ENCODE data around the gene SLC34A3. TPM values are rescaled to one million over a fixed set of nuclear protein-coding genes. Genes with fewer than 3 reads are reported as not detected.

SLC34A3 gene
- total RNA-seq, 1 donor from 2014 or later, result not detected

GRCh38 chr9:137250329-137251193, 19.9 kb downstream of the SLC34A3 start:
- no peak overlapping the region for H3K27ac Mint-ChIP-seq (ENCODE audit: unreplicated experiment)
- no peaks in the 10 kb centered on the region for H3K36me3 Mint-ChIP-seq (ENCODE audit: unreplicated experiment)
- H3K27me3 Mint-ChIP-seq (ENCODE audit: unreplicated experiment), result no peaks in the 10 kb centered on the region
- H3K4me1 Mint-ChIP-seq (ENCODE audit: unreplicated experiment), result peaks cover 10% of the 10 kb centered on the region
- TF ChIP-seq CTCF (IDR thresholded peaks at IDR 0.05), result no peak
- H3K4me3 Mint-ChIP-seq (ENCODE audit: unreplicated experiment), result no peak overlapping the region
- no peak for DNase-seq (ENCODE audit: extremely low spot score, unreplicated experiment)
- no peaks in the 10 kb centered on the region for H3K9me3 Mint-ChIP-seq (ENCODE audit: unreplicated experiment)

- H3K36me3 Mint-ChIP-seq (ENCODE audit: unreplicated experiment), result no peaks in the 10 kb centered on the region
- H3K4me3 Mint-ChIP-seq (ENCODE audit: unreplicated experiment), result no peak within 1 kb of the TSS
- no peak for DNase-seq (ENCODE audit: extremely low spot score, unreplicated experiment)
- no peak within 1 kb of the TSS for H3K27ac Mint-ChIP-seq (ENCODE audit: unreplicated experiment)
- H3K9me3 Mint-ChIP-seq (ENCODE audit: unreplicated experiment), result no peaks in the 10 kb centered on the region
- TF ChIP-seq CTCF (IDR thresholded peaks at IDR 0.05), result no peak
- peaks cover 11% of the 10 kb centered on the region for H3K4me1 Mint-ChIP-seq (ENCODE audit: unreplicated experiment)
- H3K27me3 Mint-ChIP-seq (ENCODE audit: unreplicated experiment), result no peaks in the 10 kb centered on the region
Observed at GRCh38 chr9:137251194-137251461, 20.4 kb downstream of the SLC34A3 start, which contains the start of gene STPG3. TSS of gene STPG3 (plus strand) at chr9:137251286. CDS start at chr9:137251287, 1 bp downstream.

- TF ChIP-seq CTCF (IDR thresholded peaks at IDR 0.05), result no peak
- Mint-ChIP-seq H3K36me3 (ENCODE audit: unreplicated experiment) (no peaks in the 10 kb centered on the region), H3K27ac (ENCODE audit: unreplicated experiment) (no peak overlapping the region), H3K4me1 (ENCODE audit: unreplicated experiment) (peaks cover 16% of the 10 kb centered on the region), H3K27me3 (ENCODE audit: unreplicated experiment) (no peaks in the 10 kb centered on the region), H3K9me3 (ENCODE audit: unreplicated experiment) (no peaks in the 10 kb centered on the region), H3K4me3 (ENCODE audit: unreplicated experiment) (no peak overlapping the region)
- DNase-seq (ENCODE audit: extremely low spot score, unreplicated experiment), result no peak
Observed at GRCh38 chr9:137251490-137252268, 21.0 kb downstream of the SLC34A3 start.

- no peak overlapping the region for H3K27ac Mint-ChIP-seq (ENCODE audit: unreplicated experiment)
- no peaks in the 10 kb centered on the region for H3K9me3 Mint-ChIP-seq (ENCODE audit: unreplicated experiment)
- H3K4me3 Mint-ChIP-seq (ENCODE audit: unreplicated experiment), result no peak overlapping the region
- no peaks in the 10 kb centered on the region for H3K27me3 Mint-ChIP-seq (ENCODE audit: unreplicated experiment)
- peaks cover 15% of the 10 kb centered on the region for H3K4me1 Mint-ChIP-seq (ENCODE audit: unreplicated experiment)
- no peak for TF ChIP-seq CTCF (IDR thresholded peaks at IDR 0.05)
- H3K36me3 Mint-ChIP-seq (ENCODE audit: unreplicated experiment), result no peaks in the 10 kb centered on the region
- no peak for DNase-seq (ENCODE audit: extremely low spot score, unreplicated experiment)
Observed at GRCh38 chr9:137252555-137253506, 22.1 kb downstream of the SLC34A3 start.

Data from osteocyte (in vitro differentiated cells).